GM18505 (cell line): ENCODE data around the gene UBLCP1.
"Not testable (repeated sequence)": the region's sequence is repeated elsewhere in the genome, so short reads cannot be mapped to it uniquely, and the experiment has no call there.

ENCODE experiments used
- ATAC-seq: cut with Tn5 transposase; IDR thresholded peaks from one replicate; pipeline ENCODE4 v1.9.1; 2021; ENCODE audit not compliant: unreplicated experiment
- POLR2A ChIP-seq: IDR thresholded peaks from 4 replicates; pipeline ENCODE4 v1.6.1; 2011; ENCODE audit warnings: borderline replicate concordance; ENCODE audit not compliant: insufficient read depth, insufficient read length; ENCODE audit errors: extremely low read depth

The UBLCP1 gene

GRCh38 chr5:159240301-159240870 lies 22.7 kb upstream of the UBLCP1 start:
- TF ChIP-seq POLR2A, result no peak

GRCh38 chr5:159241946-159242552 lies 21.0 kb upstream of the UBLCP1 start:
- no peak for TF ChIP-seq POLR2A
- no peak for ATAC-seq

More at GRCh38 chr5:159240301-159240870, 22.7 kb upstream of the UBLCP1 start:
- ATAC-seq, result no peak

GRCh38 chr5:159242656-159243055 lies 20.4 kb upstream of the UBLCP1 start:
- no peak for ATAC-seq
- TF ChIP-seq POLR2A, result no peak

DNA sequence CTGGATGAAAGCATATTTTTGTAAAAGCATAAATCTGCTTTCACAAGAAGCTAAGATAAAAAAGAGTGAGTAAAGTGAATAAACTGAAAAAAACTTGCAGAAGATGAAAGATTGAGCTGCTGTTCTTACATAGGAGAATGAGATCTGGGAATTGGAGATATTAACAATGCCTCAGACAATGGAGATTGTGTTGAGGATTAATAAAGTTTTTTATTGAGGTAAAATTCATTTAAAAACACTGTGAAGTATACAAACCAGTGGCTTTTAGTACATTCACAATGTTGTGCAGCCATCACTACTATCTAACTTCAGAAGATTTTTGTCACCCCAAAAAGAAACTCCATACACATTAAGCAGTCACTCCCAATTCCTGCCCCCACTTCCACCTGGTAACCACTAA lies 19.7 kb upstream of the UBLCP1 start:
- ATAC-seq, result no peak
- TF ChIP-seq POLR2A, result no peak

- TF ChIP-seq POLR2A, result no peak
- no peak for ATAC-seq
These were observed 18.9 kb upstream of the UBLCP1 start for GRCh38 chr5:159244163-159244562.

DNA sequence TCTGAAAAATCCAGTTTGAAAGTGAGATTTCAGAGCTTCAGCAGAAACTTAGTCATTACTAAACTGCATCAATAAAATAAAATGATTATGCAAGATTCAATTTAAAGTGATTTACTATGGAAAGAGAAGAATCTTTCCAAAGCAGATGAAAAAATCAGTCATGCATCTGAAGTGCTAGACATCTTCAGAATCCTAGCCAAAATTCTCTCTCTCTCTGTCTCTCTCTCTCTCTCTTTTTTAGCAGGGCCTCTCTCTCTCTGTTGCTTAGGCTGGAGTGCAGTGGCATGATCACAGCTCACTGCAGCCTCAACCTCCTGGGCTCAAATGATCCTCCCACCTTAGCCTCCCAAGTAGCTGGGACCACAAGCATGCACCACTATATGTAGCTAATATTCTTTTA lies 18.2 kb upstream of the UBLCP1 start:
- no peak for ATAC-seq
- TF ChIP-seq POLR2A, result no peak

GRCh38 chr5:159249158-159249557 lies 13.9 kb upstream of the UBLCP1 start:
- TF ChIP-seq POLR2A, result no peak
- no peak for ATAC-seq

GRCh38 chr5:159252195-159252594 lies 10.9 kb upstream of the UBLCP1 start:
- ATAC-seq, result no peak
- TF ChIP-seq POLR2A, result no peak

DNA sequence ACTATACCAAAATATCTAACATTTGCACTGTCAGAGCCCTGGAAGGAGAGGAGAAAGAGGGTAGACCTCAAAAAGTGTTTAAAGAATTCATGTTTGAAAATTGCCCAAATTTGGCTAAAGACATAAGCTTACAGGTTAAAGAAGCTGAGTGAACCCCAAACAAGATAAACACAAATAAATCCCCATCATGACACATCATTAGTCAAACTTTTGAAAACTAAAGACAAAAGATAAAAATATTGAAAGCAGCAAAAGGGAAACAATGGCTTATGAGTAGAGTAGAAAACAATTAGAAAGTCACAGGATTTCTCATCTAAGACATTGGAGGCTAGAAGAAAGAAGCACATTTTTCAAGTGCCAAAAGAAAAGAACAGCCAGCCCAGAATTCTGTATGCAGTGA lies 6.1 kb upstream of the UBLCP1 start:
- ATAC-seq, result no peak
- no peak for TF ChIP-seq POLR2A

DNA sequence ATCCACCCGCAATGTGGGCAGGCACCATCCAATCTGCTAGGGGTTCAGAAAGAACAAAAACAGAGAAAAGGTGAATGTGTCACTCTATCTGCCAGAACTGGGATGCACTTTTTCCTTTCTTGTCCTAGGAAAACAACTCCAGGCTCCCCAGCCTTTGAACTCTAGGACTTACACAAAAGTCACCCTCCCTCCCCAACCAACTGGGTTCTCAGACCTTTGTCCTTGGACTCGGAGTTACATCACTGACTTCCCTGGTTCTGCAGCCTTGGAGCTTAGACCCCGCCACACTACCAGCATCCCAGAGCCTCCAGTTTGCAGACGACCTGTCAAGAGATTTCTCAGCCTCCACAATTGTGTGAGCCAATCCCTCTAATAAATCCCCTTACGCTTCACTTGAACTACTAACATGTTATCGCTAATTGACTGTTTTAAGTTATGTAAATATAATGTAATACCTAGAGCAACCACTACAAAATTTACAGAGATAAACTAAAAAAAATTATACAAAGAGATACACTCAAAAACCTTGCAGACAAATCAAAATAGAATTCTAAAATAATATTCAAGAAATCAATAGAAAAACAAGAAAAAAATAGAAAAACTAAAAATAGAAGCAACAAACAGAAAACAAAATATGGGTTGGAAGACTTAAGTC lies 5.3 kb upstream of the UBLCP1 start:
- no peak for TF ChIP-seq POLR2A
- ATAC-seq, result no peak

- ATAC-seq, result no peak
- no peak for TF ChIP-seq POLR2A
These were observed 4.7 kb upstream of the UBLCP1 start for GRCh38 chr5:159258361-159258760.

GRCh38 chr5:159260212-159260611 lies 2.9 kb upstream of the UBLCP1 start:
- ATAC-seq, result not testable (repeated sequence)

GRCh38 chr5:159262472-159262858 lies 625 bp upstream of the UBLCP1 start:
- ATAC-seq, result peak; percentile 6
- no peak for TF ChIP-seq POLR2A

DNA sequence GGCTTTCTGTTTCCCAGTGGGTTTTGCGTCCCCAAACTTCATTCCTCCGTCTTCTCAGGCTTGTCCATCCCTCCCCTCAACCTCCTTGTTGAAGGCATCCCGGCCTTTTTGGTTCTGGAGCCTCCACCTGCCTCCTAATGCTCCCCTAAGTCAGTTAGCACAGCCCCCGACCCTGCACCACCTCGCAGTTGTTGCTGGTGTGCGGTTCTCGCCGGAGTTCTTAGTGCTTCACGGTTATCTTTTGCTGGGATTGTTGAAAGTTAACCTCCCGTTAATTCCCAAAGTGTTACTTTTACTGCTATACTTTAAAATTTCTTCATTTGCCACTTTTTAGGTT lies 447 bp downstream of the UBLCP1 start:
- peak; percentile 13 for ATAC-seq
- no peak for TF ChIP-seq POLR2A

DNA sequence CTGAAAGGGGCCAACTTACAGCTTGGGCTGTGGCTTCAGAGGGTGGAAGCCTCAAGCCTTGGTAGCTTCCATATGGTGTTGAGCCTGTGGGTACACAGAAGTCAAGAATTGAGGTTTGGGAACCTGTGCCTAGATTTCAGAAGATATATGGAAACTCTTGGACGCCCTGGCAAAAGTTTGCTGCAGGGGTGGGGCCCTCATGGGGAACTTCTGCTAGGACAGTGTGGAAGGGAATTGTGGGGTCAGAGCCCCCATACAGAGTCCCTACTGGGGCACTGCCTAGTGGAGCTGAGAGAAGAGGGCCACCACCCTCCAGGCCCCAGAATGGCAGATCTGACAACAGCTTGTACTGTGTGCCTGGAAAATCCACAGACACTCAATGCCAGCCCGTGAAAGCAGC lies 3.7 kb downstream of the UBLCP1 start:
- ATAC-seq, result not testable (repeated sequence)

- no peak for TF ChIP-seq POLR2A
- no peak for ATAC-seq
These were observed 6.6 kb downstream of the UBLCP1 start for GRCh38 chr5:159269723-159270122.
